ENCODE data around the gene PRKD1.

- TF ChIP-seq CBFB (IDR thresholded peaks at IDR 0.05; ENCODE audit: low read depth) = no peak
- TF ChIP-seq CTCF (IDR thresholded peaks at IDR 0.05 in 2 of 3, conservative IDR thresholded peaks at IDR 0.05 in 1 of 3; ENCODE audit: control insufficient read depth in 2 of 3, extremely low read depth in 1 of 3, insufficient read depth in 1 of 3, low read depth in 3 of 3, low read length in 3 of 3) = no peak
- TF ChIP-seq POLR2A (IDR thresholded peaks at IDR 0.05; ENCODE audit: low read depth, low read length) = no peak
- TF ChIP-seq SMC3 (IDR thresholded peaks at IDR 0.05; ENCODE audit: borderline replicate concordance, low read length) = no peak
- no peak for TF ChIP-seq EP300 (IDR thresholded peaks at IDR 0.05; ENCODE audit: borderline replicate concordance in 1 of 2, control insufficient read depth in 1 of 2, low read depth in 2 of 2, low read length in 2 of 2)
- no peak for TF ChIP-seq IRF3 (IDR thresholded peaks at IDR 0.05)
- TF ChIP-seq TAF1 (IDR thresholded peaks at IDR 0.05; ENCODE audit: borderline replicate concordance, low read depth, low read length) = no peak
- no peak for TF ChIP-seq SMAD5 (IDR thresholded peaks at IDR 0.05; ENCODE audit: low read depth)
- no peak for TF ChIP-seq MYC (IDR thresholded peaks at IDR 0.05; ENCODE audit: insufficient read depth, insufficient read length, insufficient replicate concordance, low read length, severe bottlenecking)
These were observed 21.3 kb downstream of the PRKD1 start for GRCh38 chr14:29906256-29906870.
